Thymus (tissue), 11 donors: ENCODE results near the gene RSPH9. TPM values are rescaled to one million over a fixed set of nuclear protein-coding genes. Genes with fewer than 3 reads are reported as not detected.
A peak's percentile ranks its signal among the peaks of the same experiment; 100 is the strongest.
"Not testable (repeated sequence)": the region's sequence is repeated elsewhere in the genome, so short reads cannot be mapped to it uniquely, and the experiment has no call there.

Source experiments
- DNase-seq, 9 donors: peaks; one replicate each; pipeline ENCODE4 v3.0.0-alpha.2; 2013; ENCODE audit warnings: low spot score in 9 of 9, low read depth in 6 of 9, missing footprints in 1 of 9
- H3K27ac ChIP-seq, 2 donors: one replicate each; pipeline ENCODE4 v1.5.1; 2013; ENCODE audit warnings: control low read depth in 1 of 2, low read depth in 1 of 2, low read length in 1 of 2, mild to moderate bottlenecking in 1 of 2, moderate library complexity in 1 of 2
- H3K27me3 ChIP-seq, 2 donors: one replicate each; pipeline ENCODE4 v1.5.1; 2013; ENCODE audit warnings: low read length in 1 of 2; ENCODE audit not compliant: control insufficient read depth in 2 of 2, insufficient read depth in 1 of 2
- H3K36me3 ChIP-seq, 2 donors: one replicate each; pipeline ENCODE4 v1.5.1; 2013; ENCODE audit warnings: low read length in 1 of 2, mild to moderate bottlenecking in 1 of 2, moderate library complexity in 1 of 2; ENCODE audit not compliant: control insufficient read depth in 2 of 2, insufficient read depth in 2 of 2
- H3K4me1 ChIP-seq, 2 donors: one replicate each; pipeline ENCODE4 v1.5.1; 2013; ENCODE audit warnings: low read length in 2 of 2; ENCODE audit not compliant: control insufficient read depth in 2 of 2, insufficient read depth in 2 of 2
- H3K4me3 ChIP-seq, 2 donors: one replicate each; pipeline ENCODE4 v1.5.1; 2013; ENCODE audit warnings: low read length in 2 of 2, control low read depth in 1 of 2, mild to moderate bottlenecking in 1 of 2
- H3K9me3 ChIP-seq, 2 donors: one replicate each; pipeline ENCODE4 v1.5.1; 2013; ENCODE audit warnings: low read length in 1 of 2, mild to moderate bottlenecking in 1 of 2; ENCODE audit not compliant: control insufficient read depth in 2 of 2, insufficient read depth in 1 of 2
- WGBS: extraction: QIAGEN DNeasy Blood & Tissue Kit; methylation state at CpG from one replicate; pipeline ENCODE4 v1.1.7; 2013; 5-methylcytosine and 5-hydroxymethylcytosine counted together
- polyA plus RNA-seq: library from polyadenylated mRNA; stranded (reverse); fragments of 200-250 nt; gene quantifications from one replicate; pipeline ENCODE4 v1.2.3, GENCODE V29; 2013
- total RNA-seq: library from RNA; stranded (reverse); fragments of 120-200 nt; gene quantifications from one replicate; pipeline ENCODE4 v1.2.4, GENCODE V29; 2013
- donor health status: healthy.

RSPH9 gene
- total and polyA plus RNA-seq, 2 donors, result 0.09 to 0.25 TPM

DNA sequence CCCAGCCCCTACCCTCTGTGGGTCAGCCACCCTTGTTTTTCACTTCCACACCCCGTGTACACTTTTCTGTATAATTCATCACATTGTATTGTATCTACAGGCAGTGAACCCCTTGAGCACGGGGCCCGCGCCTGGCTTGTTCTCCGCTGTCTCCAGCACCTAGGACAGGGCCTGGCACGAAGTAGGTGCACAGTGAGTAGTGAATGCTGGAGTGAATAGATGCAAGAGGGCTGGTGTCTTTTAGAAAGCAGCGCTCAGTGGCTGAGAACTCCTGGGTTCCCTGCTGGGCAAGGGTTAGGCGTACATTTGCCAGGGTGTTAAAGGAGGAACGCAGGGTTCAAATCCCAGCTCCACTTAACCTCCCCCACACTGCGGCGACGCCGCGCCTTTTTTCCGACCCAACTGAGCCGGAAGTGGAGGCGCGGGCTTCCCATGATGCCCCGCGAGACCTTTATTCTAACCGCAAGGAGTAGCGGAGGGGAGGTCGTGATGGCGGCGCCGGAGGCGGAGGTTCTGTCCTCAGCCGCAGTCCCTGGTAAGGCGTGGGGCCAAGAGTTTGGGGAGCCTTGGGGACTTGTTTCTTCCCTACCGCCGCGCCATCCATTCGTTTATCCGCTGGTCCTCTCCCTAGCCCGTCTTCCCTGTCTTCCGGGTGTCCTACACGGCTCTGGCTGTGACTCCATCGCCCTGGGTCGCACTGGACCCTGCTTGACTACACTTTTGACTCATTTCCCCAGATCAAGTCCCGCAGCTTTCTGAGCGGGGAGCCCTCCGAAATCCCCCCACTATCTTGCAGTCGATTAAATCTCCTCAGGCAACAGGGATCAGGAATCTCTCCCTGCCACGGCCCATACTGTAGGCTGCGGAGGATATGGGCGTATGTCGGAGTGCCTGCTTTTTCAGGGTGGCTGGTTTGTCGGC lies 9.2 kb upstream of the RSPH9 start, which contains the start of gene MAD2L1BP:
Gene MAD2L1BP, plus strand, starts transcription at position 454 of the 921 bp plus-strand sequence. Its CDS starts 36 bp downstream, at position 490.
- Histone ChIP-seq H3K9me3 (no peaks in the 10 kb centered on the region), H3K27me3 (no peaks in the 10 kb centered on the region), H3K4me3 (peak within 1 kb of the TSS; percentile 92 to 93), H3K4me1 (peaks cover 14 to 26% of the 10 kb centered on the region in 2 donors), H3K36me3 (peaks cover 21 to 32% of the 10 kb centered on the region in 2 donors), H3K27ac (peak within 1 kb of the TSS; percentile 89 to 91)
- 6% methylated on average over 48 of the region's 48 CpGs for WGBS
- peak; percentile 76 to 95 (median 87) for DNase-seq

- H3K4me1 ChIP-seq, result peaks cover 14 to 26% of the 10 kb centered on the region in 2 donors
These were observed 8.6 kb upstream of the RSPH9 start for GRCh38 chr6:43636308-43636659.

DNA sequence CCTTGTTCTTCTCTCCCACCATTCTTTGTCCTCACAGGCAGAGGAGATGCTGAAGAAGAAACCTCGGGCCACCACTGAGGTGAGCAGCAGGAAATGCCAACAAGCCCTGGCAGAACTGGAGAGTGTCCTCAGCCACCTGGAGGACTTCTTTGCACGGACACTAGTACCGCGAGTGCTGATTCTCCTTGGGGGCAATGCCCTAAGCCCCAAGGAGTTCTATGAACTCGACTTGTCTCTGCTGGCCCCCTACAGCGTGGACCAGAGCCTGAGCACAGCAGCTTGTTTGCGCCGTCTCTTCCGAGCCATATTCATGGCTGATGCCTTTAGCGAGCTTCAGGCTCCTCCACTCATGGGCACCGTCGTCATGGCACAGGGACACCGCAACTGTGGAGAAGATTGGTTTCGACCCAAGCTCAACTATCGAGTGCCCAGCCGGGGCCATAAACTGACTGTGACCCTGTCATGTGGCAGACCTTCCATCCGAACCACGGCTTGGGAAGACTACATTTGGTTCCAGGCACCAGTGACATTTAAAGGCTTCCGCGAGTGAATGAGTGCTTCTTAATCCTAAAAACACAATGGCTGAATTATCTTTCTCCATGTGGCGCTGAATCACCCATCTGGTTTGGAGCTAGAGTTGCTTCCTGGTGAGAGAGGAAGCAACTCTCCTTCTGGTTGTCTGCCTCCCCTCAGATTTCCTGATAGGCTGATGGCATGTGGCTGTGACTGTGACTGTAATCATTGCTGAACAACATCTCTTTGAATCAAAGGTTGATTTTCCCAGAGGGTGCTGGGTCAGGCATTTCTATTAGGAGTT lies 4.6 kb upstream of the RSPH9 start:
- peaks cover 46 to 50% of the 10 kb centered on the region in 2 donors for H3K36me3 ChIP-seq
- 97% methylated on average over 21 of the region's 21 CpGs for WGBS
- no peak overlapping the region for H3K27ac ChIP-seq
- H3K9me3 ChIP-seq, result no peaks in the 10 kb centered on the region
- no peak for DNase-seq
- peaks cover 0 to 4% of the 10 kb centered on the region in 2 donors for H3K27me3 ChIP-seq
- no peak overlapping the region for H3K4me3 ChIP-seq
- peaks cover 13 to 25% of the 10 kb centered on the region in 2 donors for H3K4me1 ChIP-seq

More at GRCh38 chr6:43636308-43636659, 8.6 kb upstream of the RSPH9 start:
- peak in 6 of 9 donors; percentile 17 to 61 (median 43) for DNase-seq
- Histone ChIP-seq H3K9me3 (no peaks in the 10 kb centered on the region), H3K27me3 (no peaks in the 10 kb centered on the region), H3K4me3 (peak overlapping the region; percentile 92 to 93), H3K36me3 (peaks cover 28 to 38% of the 10 kb centered on the region in 2 donors), H3K27ac (peak overlapping the region; percentile 89 to 91)
- WGBS, result 39% methylated on average over 7 of the region's 7 CpGs

GRCh38 chr6:43645613-43645964 lies 753 bp downstream of the RSPH9 start:
- H3K27me3 ChIP-seq, result peaks cover 0 to 9% of the 10 kb centered on the region in 2 donors
- no peak overlapping the region for H3K27ac ChIP-seq
- peaks cover 6 to 10% of the 10 kb centered on the region in 2 donors for H3K4me1 ChIP-seq
- peaks cover 19 to 26% of the 10 kb centered on the region in 2 donors for H3K36me3 ChIP-seq
- peak overlapping the region; percentile 29 to 50 for H3K4me3 ChIP-seq
- H3K9me3 ChIP-seq, result no peaks in the 10 kb centered on the region
- no peak for DNase-seq
- WGBS, result 17% methylated on average over 9 of the region's 9 CpGs

GRCh38 chr6:43647613-43648012 lies 2.8 kb downstream of the RSPH9 start:
- Histone ChIP-seq H3K4me1 (peaks cover 6 to 10% of the 10 kb centered on the region in 2 donors), H3K27ac (no peak overlapping the region), H3K27me3 (peaks cover 0 to 9% of the 10 kb centered on the region in 2 donors), H3K9me3 (no peaks in the 10 kb centered on the region), H3K36me3 (peaks cover under 1 to 7% of the 10 kb centered on the region in 2 donors), H3K4me3 (no peak overlapping the region)
- WGBS, result 98% methylated on average over 3 of the region's 3 CpGs
- DNase-seq, result no peak

DNA sequence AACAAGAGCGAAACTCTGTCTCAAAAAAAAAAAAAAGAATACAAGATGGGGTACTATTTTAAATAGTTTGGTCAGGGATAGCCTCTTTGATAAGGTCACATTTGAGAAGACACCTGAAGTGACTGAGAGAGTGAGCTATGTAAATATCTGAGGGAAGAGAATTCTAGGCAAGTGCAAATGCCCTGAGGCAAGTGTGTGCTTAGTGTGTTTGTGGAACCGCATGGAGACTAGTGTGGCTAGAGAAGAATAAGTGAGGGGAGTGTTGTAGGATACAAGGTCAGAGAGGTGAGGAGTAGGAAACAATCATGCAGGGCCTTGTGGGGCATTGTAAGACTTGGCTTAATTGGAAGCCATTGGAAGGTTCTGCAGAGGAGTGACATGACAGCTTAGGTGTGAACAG lies 3.4 kb downstream of the RSPH9 start:
- no peaks in the 10 kb centered on the region for H3K9me3 ChIP-seq
- DNase-seq, result no peak
- peaks cover 0 to 6% of the 10 kb centered on the region in 2 donors for H3K36me3 ChIP-seq
- peaks cover 0 to 9% of the 10 kb centered on the region in 2 donors for H3K27me3 ChIP-seq
- WGBS, result 94% methylated on average over 2 of the region's 2 CpGs
- no peak overlapping the region for H3K4me3 ChIP-seq
- no peak overlapping the region for H3K27ac ChIP-seq
- H3K4me1 ChIP-seq, result peaks cover 6 to 10% of the 10 kb centered on the region in 2 donors

GRCh38 chr6:43652822-43653221 lies 8.0 kb downstream of the RSPH9 start:
- not testable (repeated sequence) for H3K9me3 ChIP-seq, H3K36me3 ChIP-seq, H3K27ac ChIP-seq, DNase-seq, H3K4me1 ChIP-seq, H3K27me3 ChIP-seq, H3K4me3 ChIP-seq
- over 99% methylated on average over 2 of the region's 2 CpGs for WGBS

GRCh38 chr6:43657221-43657802 lies 12.5 kb downstream of the RSPH9 start:
- Histone ChIP-seq H3K36me3 (no peaks in the 10 kb centered on the region), H3K27ac (no peak overlapping the region), H3K27me3 (peaks cover 0 to 3% of the 10 kb centered on the region in 2 donors), H3K4me1 (no peaks in the 10 kb centered on the region), H3K4me3 (no peak overlapping the region), H3K9me3 (no peaks in the 10 kb centered on the region)
- 96% methylated on average over 3 of the region's 3 CpGs for WGBS
- DNase-seq, result no peak
